B cell (primary cell): ENCODE data around the gene GNA14. TPM values are rescaled to one million over a fixed set of nuclear protein-coding genes. Genes with fewer than 3 reads are reported as not detected.

Experiments
- ATAC-seq: fragments of 200-7000 bp; cut with Tn5 transposase; one replicate; pipeline ENCODE4 v1.10.0; 2021; ENCODE audit warnings: low read depth, mild to moderate bottlenecking, moderate number of reproducible peaks, moderate library complexity
- CTCF ChIA-PET: fragments of 350-600 bp; sonication (Branson Sonifier 250); formaldehyde crosslinking; loops from one replicate; lab custom pipeline; 2021; ENCODE audit warnings: antibody characterized with exemption, inconsistent platforms; lab: Charles Lee
- POLR2A ChIA-PET: fragments of 350-600 bp; sonication (Branson Sonifier 250); formaldehyde crosslinking; loops from one replicate; lab custom pipeline; 2021; ENCODE audit warnings: antibody characterized with exemption; lab: Charles Lee
- DNase-seq: peaks from one replicate; pipeline ENCODE4 v3.0.0; 2013
- H2AFZ ChIP-seq: 2 replicates; pipeline ENCODE4 v1.6.1; 2012; ENCODE audit warnings: mild to moderate bottlenecking, low read depth, low read length; ENCODE audit not compliant: insufficient read depth, poor library complexity, severe bottlenecking
- H3K27ac ChIP-seq, 2 donors: 1 replicate in 1 of 2; 2 replicates in 1 of 2; pipeline ENCODE4 v1.5.1; 2012 to 2013; ENCODE audit warnings: low read length in 2 of 2, mild to moderate bottlenecking in 2 of 2, moderate library complexity in 1 of 2
- H3K27me3 ChIP-seq, 4 experiments: fragments of 200-600 bp in 1 of 4; sonication (generic) in 1 of 4; replicated peaks in 1 of 4; 1 replicate in 2 of 4; 2 replicates in 2 of 4; pipeline versions ENCODE4 v1.6.1 to v1.7.0; 2013 to 2016; ENCODE audit warnings: low read length in 3 of 4, mild to moderate bottlenecking in 2 of 4, mixed read lengths in 1 of 4, moderate library complexity in 1 of 4; ENCODE audit not compliant: insufficient read depth in 4 of 4, control insufficient read depth in 3 of 4; ENCODE audit errors: control extremely low read depth in 1 of 4
- H3K36me3 ChIP-seq, 2 experiments: replicated peaks in 1 of 2; 1 replicate in 1 of 2; 2 replicates in 1 of 2; pipeline versions ENCODE4 v1.6.1 to v1.7.1; 2013; ENCODE audit warnings: low read length in 1 of 2; ENCODE audit not compliant: insufficient read depth in 2 of 2, control insufficient read depth in 1 of 2; ENCODE audit errors: control extremely low read depth in 1 of 2, extremely low read depth in 1 of 2
- H3K4me1 ChIP-seq, 2 donors: fragments of 200-600 bp in 1 of 2; sonication (generic) in 1 of 2; 1 replicate in 1 of 2; 2 replicates in 1 of 2; pipeline versions ENCODE4 v1.5.1 to v1.6.1; 2013 to 2017; ENCODE audit warnings: low read length in 2 of 2; ENCODE audit not compliant: control insufficient read depth in 2 of 2, insufficient read depth in 2 of 2
- H3K4me2 ChIP-seq: replicated peaks from 2 replicates; pipeline ENCODE3; 2012; ENCODE audit warnings: mild to moderate bottlenecking, low read depth, low read length; ENCODE audit not compliant: poor library complexity, severe bottlenecking
- H3K4me3 ChIP-seq, 5 experiments: fragments of 200-600 bp in 1 of 5; sonication (generic) in 1 of 5; 1 replicate in 3 of 5; 2 replicates in 2 of 5; pipeline versions ENCODE4 v1.5.1 to v1.7.0; 2011 to 2016; ENCODE audit warnings: low read length in 4 of 5, mild to moderate bottlenecking in 4 of 5, low read depth in 2 of 5, control low read depth in 1 of 5, moderate library complexity in 1 of 5; ENCODE audit not compliant: insufficient read depth in 1 of 5; ENCODE audit errors: control extremely low read depth in 1 of 5, extremely low read depth in 1 of 5
- H3K79me2 ChIP-seq: fragments of 200-600 bp; sonication (generic); one replicate; pipeline ENCODE4 v1.6.0; 2016; ENCODE audit warnings: low read length; ENCODE audit not compliant: control insufficient read depth, insufficient read depth
- H3K9ac ChIP-seq: fragments of 200-600 bp; sonication (generic); 2 replicates; pipeline ENCODE4 v1.6.1; 2017; ENCODE audit warnings: mild to moderate bottlenecking, low read length, moderate library complexity
- H3K9me3 ChIP-seq, 3 donors: one replicate each; pipeline versions ENCODE4 v1.6.1 to v1.7.1; 2013; ENCODE audit warnings: low read length in 2 of 3; ENCODE audit not compliant: control insufficient read depth in 2 of 3, insufficient read depth in 1 of 3; ENCODE audit errors: control extremely low read depth in 1 of 3
- H4K20me1 ChIP-seq: 2 replicates; pipeline ENCODE4 v1.6.0; 2012; ENCODE audit warnings: mild to moderate bottlenecking, low read length; ENCODE audit not compliant: insufficient read depth, control insufficient read depth, poor library complexity, severe bottlenecking
- H3K27ac Mint-ChIP-seq: one replicate; pipeline ENCODE4 v1.8.0; 2021; ENCODE audit warnings: mixed read lengths
- H3K27me3 Mint-ChIP-seq: one replicate; pipeline ENCODE4 v1.8.0; 2021; ENCODE audit warnings: mixed read lengths
- H3K4me1 Mint-ChIP-seq: one replicate; pipeline ENCODE4 v1.8.0; 2021; ENCODE audit warnings: mixed read lengths
- H3K4me3 Mint-ChIP-seq: one replicate; pipeline ENCODE4 v1.8.0; 2021; ENCODE audit warnings: mixed read lengths
- H3K9me3 Mint-ChIP-seq: one replicate; pipeline ENCODE4 v1.8.0; 2022; ENCODE audit warnings: mixed read lengths; ENCODE audit not compliant: insufficient read depth
- CTCF ChIP-seq: fragments of 200-600 bp; IDR thresholded peaks from one replicate; pipeline ENCODE4 v1.8.0; 2022; ENCODE audit warnings: antibody characterized with exemption, mild to moderate bottlenecking
- EZH2 ChIP-seq: IDR thresholded peaks from 2 replicates; pipeline ENCODE4 v1.6.1; 2012; ENCODE audit warnings: borderline replicate concordance, low read depth, mild to moderate bottlenecking, moderate library complexity, low read length; ENCODE audit not compliant: insufficient read depth, poor library complexity, severe bottlenecking
- WGBS: methylation state at CpG from one replicate; pipeline ENCODE4 v1.1.5; 2013; ENCODE audit warnings: missing lambda C conversion rate; ENCODE audit not compliant: insufficient coverage; 5-methylcytosine and 5-hydroxymethylcytosine counted together
- intact Hi-C: fragments of 100-400 bp; cut with micrococcal nuclease; formaldehyde crosslinking; loops from one replicate; pipeline ENCODE4 v1.10.0; 2022
- polyA plus RNA-seq: library from polyadenylated mRNA; depleted of rRNA; stranded (reverse); fragments of >200 nt; gene quantifications from 2 replicates; pipeline ENCODE4 v1.2.3, GENCODE V29; 2012
- total RNA-seq, 2 donors: library from RNA; stranded (reverse); fragments of 120-200 nt in 1 of 2; gene quantifications; 1 replicate in 1 of 2; 2 replicates in 1 of 2; pipeline versions ENCODE4 v1.2.3 to v1.2.4, GENCODE V29; 2013 to 2022

Gene GNA14
- total and polyA plus RNA-seq, 2 donors (not counting 1 experiment from before 2014, with no cell fraction given): not detected

DNA sequence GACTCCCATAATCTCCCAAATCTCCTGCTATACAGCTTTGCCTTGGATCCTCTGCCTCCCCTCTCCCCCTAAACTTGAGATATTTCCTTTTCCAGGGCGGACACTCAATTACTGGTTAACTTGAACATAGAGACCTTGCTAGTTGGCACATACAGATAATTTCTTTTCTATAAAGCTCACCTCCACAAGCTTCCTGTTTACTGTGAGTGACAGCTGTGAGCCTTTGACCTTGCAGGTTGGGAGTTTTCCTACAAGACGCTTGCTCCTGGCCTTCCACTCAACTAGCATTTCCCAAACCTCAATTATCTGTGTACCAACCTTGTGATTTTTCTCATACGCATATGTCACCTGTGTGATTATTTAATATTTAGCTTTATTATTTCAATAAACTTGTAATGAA, 114.5 kb downstream of the GNA14 start:
- H2AFZ ChIP-seq: no peak overlapping the region
- no peak for ATAC-seq
- DNase-seq: no peak
- no peaks in the 10 kb centered on the region for H3K36me3 ChIP-seq
- no peak overlapping the region for H3K27ac ChIP-seq
- 100% methylated on average over 1 of the region's 3 CpGs for WGBS
- intact Hi-C loops: no loop called here
- TF ChIP-seq EZH2: no peak
- TF ChIP-seq CTCF: no peak
- H3K9ac ChIP-seq: no peak overlapping the region
- peaks cover 3% of the 10 kb centered on the region for H3K27me3 Mint-ChIP-seq
- POLR2A ChIA-PET: no interaction called here
- no peak overlapping the region for H3K4me3 ChIP-seq
- no peak overlapping the region for H3K27ac Mint-ChIP-seq
- no peaks in the 10 kb centered on the region for H3K9me3 ChIP-seq
- no peak overlapping the region for H3K4me3 Mint-ChIP-seq
- no peaks in the 10 kb centered on the region for H3K79me2 ChIP-seq
- no peaks in the 10 kb centered on the region for H3K4me1 ChIP-seq
- CTCF ChIA-PET: no interaction called here
- no peaks in the 10 kb centered on the region for H3K4me1 Mint-ChIP-seq
- no peaks in the 10 kb centered on the region for H4K20me1 ChIP-seq
- no peaks in the 10 kb centered on the region for H3K27me3 ChIP-seq
- no peak overlapping the region for H3K4me2 ChIP-seq
- no peaks in the 10 kb centered on the region for H3K9me3 Mint-ChIP-seq

DNA sequence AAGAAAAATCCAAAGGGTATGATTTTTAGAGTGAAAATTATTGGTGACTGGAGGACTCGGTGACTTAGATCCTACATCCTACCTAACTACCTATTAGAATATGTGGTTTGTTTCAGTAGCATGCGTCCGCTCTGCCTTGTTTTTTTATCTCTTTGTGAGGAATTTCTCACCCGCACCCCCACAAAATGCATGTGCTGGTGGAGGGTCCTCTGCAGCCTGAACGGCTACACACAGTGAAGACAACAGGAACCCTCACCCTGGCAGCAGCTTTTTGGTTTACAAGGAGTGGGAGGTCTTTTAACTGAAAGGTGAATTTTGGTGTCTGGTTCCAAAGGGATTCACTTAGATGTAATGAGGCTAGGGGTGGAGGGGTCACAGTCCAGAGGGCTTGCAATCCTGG, 115.5 kb downstream of the GNA14 start:
- H3K79me2 ChIP-seq: no peaks in the 10 kb centered on the region
- H3K4me2 ChIP-seq: no peak overlapping the region
- no peaks in the 10 kb centered on the region for H3K4me1 Mint-ChIP-seq
- H3K4me3 Mint-ChIP-seq: no peak overlapping the region
- no peak overlapping the region for H3K27ac Mint-ChIP-seq
- TF ChIP-seq EZH2: no peak
- TF ChIP-seq CTCF: no peak
- H3K9me3 ChIP-seq: no peaks in the 10 kb centered on the region
- WGBS: no CpG with 5 or more reads among the region's 5 CpGs
- ChIA-PET POLR2A (no interaction called here), CTCF (no interaction called here)
- H4K20me1 ChIP-seq: no peaks in the 10 kb centered on the region
- no peaks in the 10 kb centered on the region for H3K27me3 ChIP-seq
- H3K27ac ChIP-seq: no peak overlapping the region
- no peaks in the 10 kb centered on the region for H3K36me3 ChIP-seq
- intact Hi-C loops: no loop called here
- no peak overlapping the region for H2AFZ ChIP-seq
- DNase-seq: no peak
- no peak for ATAC-seq
- H3K4me3 ChIP-seq: no peak overlapping the region
- peaks cover 3% of the 10 kb centered on the region for H3K27me3 Mint-ChIP-seq
- H3K9ac ChIP-seq: no peak overlapping the region
- no peaks in the 10 kb centered on the region for H3K4me1 ChIP-seq
- no peaks in the 10 kb centered on the region for H3K9me3 Mint-ChIP-seq
